IPS-18c (cell line): ENCODE measurements around the gene ZNF813.
A peak's percentile ranks its signal among the peaks of the same experiment; 100 is the strongest.
"Not testable (repeated sequence)": the region's sequence is repeated elsewhere in the genome, so short reads cannot be mapped to it uniquely, and the experiment has no call there.

Source experiments
- H3K4me3 ChIP-seq: 2 replicates; pipeline ENCODE4 v1.7.0; 2013; ENCODE audit warnings: low read depth, mild to moderate bottlenecking, low read length, moderate library complexity; ENCODE audit not compliant: insufficient read depth
- H3K9me3 ChIP-seq: one replicate; pipeline ENCODE4 v1.6.1; 2013; ENCODE audit warnings: mild to moderate bottlenecking, low read length, moderate library complexity; ENCODE audit not compliant: control insufficient read depth, insufficient read depth

Gene ZNF813

GRCh38 chr19:53467485-53468262 lies at the start of gene ZNF813:
Gene ZNF813, plus strand, starts transcription at chr19:53467733. Its CDS starts 16,090 bp downstream, at chr19:53483823.
- Histone ChIP-seq H3K4me3 (peak within 1 kb of the TSS; percentile 98), H3K9me3 (no peaks in the 10 kb centered on the region)

- not testable (repeated sequence) for H3K4me3 ChIP-seq, H3K9me3 ChIP-seq
Observed at GRCh38 chr19:53420520-53421315, 46.8 kb upstream of the ZNF813 start.

GRCh38 chr19:53422551-53422950 lies 45.0 kb upstream of the ZNF813 start:
- H3K4me3 ChIP-seq = no peak overlapping the region
- H3K9me3 ChIP-seq = no peaks in the 10 kb centered on the region

GRCh38 chr19:53423074-53423473 lies 44.5 kb upstream of the ZNF813 start:
- not testable (repeated sequence) for H3K4me3 ChIP-seq, H3K9me3 ChIP-seq

- H3K9me3 ChIP-seq = not testable (repeated sequence)
Observed at GRCh38 chr19:53423680-53424079, 43.9 kb upstream of the ZNF813 start.

GRCh38 chr19:53424968-53425597 lies 42.5 kb upstream of the ZNF813 start:
- Histone ChIP-seq H3K4me3 (no peak overlapping the region), H3K9me3 (no peaks in the 10 kb centered on the region)

More at GRCh38 chr19:53423680-53424079, 43.9 kb upstream of the ZNF813 start:
- not testable (repeated sequence) for H3K4me3 ChIP-seq

- H3K4me3 ChIP-seq = peak within 1 kb of the TSS; percentile 85
- H3K9me3 ChIP-seq = no peaks in the 10 kb centered on the region
Observed at GRCh38 chr19:53431399-53432087, 36.0 kb upstream of the ZNF813 start, which contains the start of gene ZNF761. Gene ZNF761, plus strand, starts transcription at chr19:53431984. Its CDS starts 15,285 bp downstream, at chr19:53447269.

GRCh38 chr19:53432088-53432661 lies 35.4 kb upstream of the ZNF813 start:
- Histone ChIP-seq H3K4me3 (peak overlapping the region; percentile 85), H3K9me3 (no peaks in the 10 kb centered on the region)

GRCh38 chr19:53443809-53444208 lies 23.7 kb upstream of the ZNF813 start:
- H3K4me3 ChIP-seq, H3K9me3 ChIP-seq: not testable (repeated sequence)

GRCh38 chr19:53447196-53447595 lies 20.3 kb upstream of the ZNF813 start:
- not testable (repeated sequence) for H3K9me3 ChIP-seq, H3K4me3 ChIP-seq

- no peak overlapping the region; the same call in 1 of the 2 replicates for H3K4me3 ChIP-seq
- H3K9me3 ChIP-seq = peaks cover 10% of the 10 kb centered on the region
Observed at GRCh38 chr19:53455828-53456227, 11.7 kb upstream of the ZNF813 start.

GRCh38 chr19:53460131-53460721 lies 7.3 kb upstream of the ZNF813 start:
- peaks cover 10% of the 10 kb centered on the region for H3K9me3 ChIP-seq
- H3K4me3 ChIP-seq = not testable (repeated sequence)

- H3K9me3 ChIP-seq = peaks cover 2% of the 10 kb centered on the region
- H3K4me3 ChIP-seq = no peak overlapping the region
Observed at GRCh38 chr19:53461866-53462265, 5.7 kb upstream of the ZNF813 start.

GRCh38 chr19:53462861-53463260 lies 4.7 kb upstream of the ZNF813 start:
- H3K4me3 ChIP-seq = peak overlapping the region; percentile 42
- H3K9me3 ChIP-seq = no peaks in the 10 kb centered on the region

GRCh38 chr19:53463263-53463662 lies 4.3 kb upstream of the ZNF813 start:
- no peaks in the 10 kb centered on the region for H3K9me3 ChIP-seq
- H3K4me3 ChIP-seq = peak overlapping the region; percentile 42

- Histone ChIP-seq H3K9me3 (no peaks in the 10 kb centered on the region), H3K4me3 (peak overlapping the region; percentile 98; the same call in 1 of the 2 replicates)
Observed at GRCh38 chr19:53466726-53467484, 628 bp upstream of the ZNF813 start.
